Uterus (tissue), 4 donors: ENCODE data around the gene TK2. TPM values are rescaled to one million over a fixed set of nuclear protein-coding genes. Genes with fewer than 3 reads are reported as not detected.

Experiments
- DNase-seq, 2 donors: peaks; one replicate each; pipeline ENCODE4 v3.0.0-alpha.2; 2019 to 2020
- H3K27ac ChIP-seq, 2 donors: fragments of 200-600 bp; sonication (generic); 1 replicate in 1 of 2; 2 replicates in 1 of 2; pipeline ENCODE4 v1.5.1; 2016 to 2018
- H3K27me3 ChIP-seq, 2 donors: fragments of 200-600 bp; sonication (generic); one replicate each; pipeline ENCODE4 v1.5.1; 2018 to 2019; ENCODE audit warnings: control low read depth in 1 of 2
- H3K36me3 ChIP-seq, 2 donors: fragments of 200-600 bp; sonication (generic); one replicate each; pipeline ENCODE4 v1.5.1; 2019; ENCODE audit warnings: control low read depth in 1 of 2
- H3K4me1 ChIP-seq, 2 donors: fragments of 200-600 bp; sonication (generic); one replicate each; pipeline ENCODE4 v1.5.1; 2018 to 2019; ENCODE audit warnings: control low read depth in 1 of 2
- H3K4me3 ChIP-seq, 2 donors: fragments of 200-600 bp; sonication (generic); 1 replicate in 1 of 2; 2 replicates in 1 of 2; pipeline ENCODE4 v1.5.1; 2018 to 2019; ENCODE audit warnings: mild to moderate bottlenecking in 1 of 2
- H3K9me3 ChIP-seq, 2 donors: fragments of 200-600 bp; sonication (generic); one replicate each; pipeline ENCODE4 v1.5.1; 2019; ENCODE audit warnings: control low read depth in 1 of 2
- POLR2A ChIP-seq, 2 donors: fragments of 450-650 bp; IDR thresholded peaks; one replicate each; pipeline ENCODE4 v1.6.1; 2016; ENCODE audit warnings: antibody characterized with exemption in 2 of 2, mild to moderate bottlenecking in 1 of 2, moderate library complexity in 1 of 2
- intact Hi-C: fragments of 100-400 bp; cut with DNase I; formaldehyde crosslinking; loops from one replicate; pipeline ENCODE4 v1.15.1; 2023; ENCODE audit warnings: low total_unique reads
- total RNA-seq, 4 donors: library from RNA; depleted of rRNA in 3 of 4; stranded (reverse); fragments of >200 nt in 3 of 4; gene quantifications; one replicate each; pipeline versions ENCODE4 v1.1.0 to v1.2.4, GENCODE V29; 2014 to 2023
- TF ChIP-seq, protein P1 (sequence below), 4 experiments: fragments of 200-600 bp in 2 of 4; fragments of 450-650 bp in 2 of 4; sonication (generic) in 2 of 4; IDR thresholded peaks; one replicate each; pipeline ENCODE4 v1.5.1; 2016 to 2019; ENCODE audit warnings: antibody characterized with exemption in 4 of 4, mild to moderate bottlenecking in 2 of 4, moderate library complexity in 1 of 4
- donor health status: DM: yes; HTN: yes; CAD: no.

Gene TK2
- total RNA-seq, 4 donors from 2014 or later = 13.6 to 52.6 (median 39.2) TPM

DNA sequence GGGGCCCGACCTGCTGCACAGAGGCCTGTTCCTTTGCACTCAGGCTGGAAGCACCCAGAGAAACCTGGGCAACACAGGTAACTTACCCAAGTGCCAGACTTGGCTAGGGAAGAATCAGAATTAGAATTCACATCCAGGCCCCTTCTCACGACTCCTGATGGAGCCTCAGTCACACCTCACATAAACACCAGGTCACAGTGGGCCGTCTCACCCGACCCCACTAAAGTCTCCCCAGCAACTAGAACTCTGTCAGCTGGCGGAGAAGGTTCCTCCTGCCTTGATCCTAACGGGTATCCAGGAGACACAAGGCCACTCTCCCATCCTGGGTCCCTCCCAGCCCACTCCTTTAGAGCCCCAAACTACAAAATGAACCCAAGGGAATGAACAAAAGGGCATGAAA, 6.4 kb downstream of the TK2 start:
- H3K27ac ChIP-seq = no peak overlapping the region
- no peaks in the 10 kb centered on the region for H3K36me3 ChIP-seq
- no peak for DNase-seq
- H3K9me3 ChIP-seq = no peaks in the 10 kb centered on the region
- no peak for TF ChIP-seq POLR2A (IDR thresholded peaks at IDR 0.05)
- TF ChIP-seq, protein P1, sequence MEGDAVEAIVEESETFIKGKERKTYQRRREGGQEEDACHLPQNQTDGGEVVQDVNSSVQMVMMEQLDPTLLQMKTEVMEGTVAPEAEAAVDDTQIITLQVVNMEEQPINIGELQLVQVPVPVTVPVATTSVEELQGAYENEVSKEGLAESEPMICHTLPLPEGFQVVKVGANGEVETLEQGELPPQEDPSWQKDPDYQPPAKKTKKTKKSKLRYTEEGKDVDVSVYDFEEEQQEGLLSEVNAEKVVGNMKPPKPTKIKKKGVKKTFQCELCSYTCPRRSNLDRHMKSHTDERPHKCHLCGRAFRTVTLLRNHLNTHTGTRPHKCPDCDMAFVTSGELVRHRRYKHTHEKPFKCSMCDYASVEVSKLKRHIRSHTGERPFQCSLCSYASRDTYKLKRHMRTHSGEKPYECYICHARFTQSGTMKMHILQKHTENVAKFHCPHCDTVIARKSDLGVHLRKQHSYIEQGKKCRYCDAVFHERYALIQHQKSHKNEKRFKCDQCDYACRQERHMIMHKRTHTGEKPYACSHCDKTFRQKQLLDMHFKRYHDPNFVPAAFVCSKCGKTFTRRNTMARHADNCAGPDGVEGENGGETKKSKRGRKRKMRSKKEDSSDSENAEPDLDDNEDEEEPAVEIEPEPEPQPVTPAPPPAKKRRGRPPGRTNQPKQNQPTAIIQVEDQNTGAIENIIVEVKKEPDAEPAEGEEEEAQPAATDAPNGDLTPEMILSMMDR (IDR thresholded peaks at IDR 0.05) = no peak
- intact Hi-C loops = no loop called here
- H3K4me3 ChIP-seq = no peak overlapping the region
- no peaks in the 10 kb centered on the region for H3K4me1 ChIP-seq
- no peaks in the 10 kb centered on the region for H3K27me3 ChIP-seq

DNA sequence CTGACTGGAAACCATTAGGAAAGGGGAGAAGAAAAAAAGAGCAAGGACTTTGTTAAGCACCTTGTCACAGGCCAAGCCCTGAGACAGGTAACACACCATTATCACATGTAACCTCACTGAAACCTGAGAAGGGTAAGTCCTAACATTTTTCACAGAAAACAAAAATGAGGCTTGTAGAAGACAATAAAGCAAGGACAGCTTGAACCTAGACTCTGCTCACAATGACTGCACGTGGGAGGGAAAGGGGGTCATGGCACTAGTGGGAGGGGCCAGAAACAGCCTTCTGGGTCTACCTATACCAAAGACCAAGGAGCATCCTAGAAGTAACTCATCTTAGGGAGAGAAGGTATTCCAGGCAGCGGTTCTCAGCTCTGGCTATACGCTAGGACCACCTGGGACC, 7.5 kb downstream of the TK2 start:
- H3K27me3 ChIP-seq = no peaks in the 10 kb centered on the region
- no peaks in the 10 kb centered on the region for H3K36me3 ChIP-seq
- TF ChIP-seq POLR2A (IDR thresholded peaks at IDR 0.05) = no peak
- TF ChIP-seq, protein P1 (IDR thresholded peaks at IDR 0.05) = no peak
- DNase-seq = no peak
- H3K4me1 ChIP-seq = no peaks in the 10 kb centered on the region
- intact Hi-C loops = no loop called here
- no peak overlapping the region for H3K4me3 ChIP-seq
- H3K9me3 ChIP-seq = no peaks in the 10 kb centered on the region
- no peak overlapping the region for H3K27ac ChIP-seq

DNA sequence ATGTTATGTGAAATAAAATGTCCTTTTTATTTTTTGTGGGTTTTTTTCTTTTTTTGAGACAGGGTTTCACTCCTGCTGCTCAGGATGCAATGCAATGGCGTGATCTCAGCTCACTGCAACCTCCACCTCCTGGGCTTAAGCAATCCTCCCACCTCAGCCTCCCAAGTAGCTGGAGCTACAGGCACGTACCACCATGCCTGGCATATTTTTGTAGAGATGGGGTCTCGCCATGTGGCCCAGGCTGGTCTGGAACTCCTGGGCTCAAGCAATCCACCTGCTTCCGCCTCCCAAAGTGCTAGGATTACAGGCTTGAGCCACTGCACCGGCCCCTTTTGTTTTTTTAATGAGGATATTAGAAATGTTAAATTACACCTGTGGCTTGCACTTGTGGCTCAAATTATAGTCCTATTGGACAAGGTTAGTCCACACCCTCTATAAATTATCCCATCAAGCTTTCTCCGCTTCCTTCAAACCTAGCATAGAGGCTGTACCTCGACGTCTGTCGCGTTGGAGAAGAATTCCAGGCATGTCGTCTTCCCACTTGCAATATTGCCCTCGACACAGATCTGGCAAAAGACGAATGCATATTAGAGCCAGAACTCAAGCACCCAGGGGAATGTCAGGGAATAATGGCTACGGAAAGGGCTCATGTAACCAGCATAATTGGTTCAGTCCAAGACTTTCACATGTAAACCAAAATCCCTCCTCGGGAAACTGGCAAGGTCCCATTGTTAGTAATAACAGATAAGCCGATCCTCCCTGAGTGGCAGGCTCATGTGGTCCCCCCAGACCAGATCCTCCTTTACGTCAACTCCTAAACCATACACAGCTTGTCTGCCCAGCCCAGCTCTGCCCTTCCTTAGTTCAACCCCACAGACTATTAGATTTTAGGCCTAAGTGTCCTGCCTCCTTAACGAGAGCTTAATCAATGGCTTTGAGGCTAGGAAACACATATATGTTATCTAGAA, 8.2 kb downstream of the TK2 start:
- TF ChIP-seq, protein P1 (IDR thresholded peaks at IDR 0.05) = no peak
- no peak for TF ChIP-seq POLR2A (IDR thresholded peaks at IDR 0.05)
- intact Hi-C loops = no loop called here
- no peak for DNase-seq
- Histone ChIP-seq H3K27me3 (no peaks in the 10 kb centered on the region), H3K9me3 (no peaks in the 10 kb centered on the region), H3K27ac (no peak overlapping the region), H3K36me3 (no peaks in the 10 kb centered on the region), H3K4me3 (no peak overlapping the region), H3K4me1 (no peaks in the 10 kb centered on the region)

DNA sequence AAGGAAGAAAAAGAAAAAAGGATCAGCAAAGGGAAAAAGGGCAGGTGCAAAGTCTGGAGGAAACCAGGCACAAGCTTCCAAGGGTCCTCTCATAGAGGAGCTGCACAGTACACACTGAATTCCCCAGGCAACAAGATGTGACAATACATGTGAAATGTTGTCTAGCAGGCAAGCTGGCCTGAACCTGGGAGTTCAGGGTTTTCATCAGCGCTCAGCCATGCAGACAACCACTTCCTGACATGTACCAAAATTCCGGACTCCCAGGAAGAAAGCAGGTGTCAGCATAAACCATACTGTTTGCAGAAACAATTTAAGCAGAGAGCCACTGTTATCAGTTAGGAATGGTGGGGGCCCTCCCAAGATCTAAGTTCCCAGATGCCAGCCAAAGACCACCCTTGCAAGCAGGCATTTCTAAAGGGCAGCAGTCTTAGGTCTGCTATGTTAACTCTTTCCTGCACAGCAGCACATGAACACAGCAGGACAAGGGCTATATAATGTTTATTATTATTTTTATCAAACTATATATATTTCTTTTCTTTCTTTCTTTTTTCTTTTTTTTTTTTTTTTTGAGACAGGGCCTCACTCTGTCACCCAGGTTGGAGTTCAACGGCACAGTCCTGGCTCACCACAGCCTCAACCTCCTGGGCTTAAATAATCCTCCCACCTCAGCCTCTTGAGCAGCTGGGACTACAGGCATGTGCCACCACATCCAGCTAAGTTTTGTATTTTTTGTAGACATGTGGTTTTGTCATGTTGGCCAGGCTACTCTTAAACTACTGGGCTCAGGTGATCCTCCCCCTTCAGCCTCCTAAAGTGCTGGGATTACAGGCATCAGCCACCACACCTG, 10.1 kb downstream of the TK2 start:
- Histone ChIP-seq H3K4me1 (no peaks in the 10 kb centered on the region), H3K27ac (no peak overlapping the region), H3K36me3 (no peaks in the 10 kb centered on the region), H3K9me3 (no peaks in the 10 kb centered on the region), H3K4me3 (no peak overlapping the region), H3K27me3 (no peaks in the 10 kb centered on the region)
- TF ChIP-seq, protein P1 (IDR thresholded peaks at IDR 0.05) = no peak
- no peak for TF ChIP-seq POLR2A (IDR thresholded peaks at IDR 0.05)
- no peak for DNase-seq
- intact Hi-C loops = no loop called here

DNA sequence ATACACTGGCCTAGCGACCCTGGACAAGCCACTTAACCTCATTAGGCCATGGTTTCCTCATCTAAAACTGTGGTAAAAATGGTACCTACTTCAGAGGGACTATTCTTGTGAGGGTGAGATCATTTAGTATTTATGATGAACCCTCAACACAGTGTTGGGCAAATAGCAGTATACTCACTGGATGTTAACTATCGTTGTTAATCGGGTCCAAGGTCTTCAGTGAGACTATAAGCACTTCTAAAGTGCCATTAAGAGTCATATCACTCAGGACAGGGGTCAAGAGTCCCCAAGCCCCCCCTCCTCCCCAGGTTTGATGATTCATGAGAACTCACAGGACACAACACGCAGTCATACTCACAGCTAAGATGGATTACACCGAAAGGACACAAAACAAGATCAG, 11.0 kb downstream of the TK2 start:
- no peak for DNase-seq
- intact Hi-C loops = no loop called here
- Histone ChIP-seq H3K9me3 (no peaks in the 10 kb centered on the region), H3K27ac (no peak overlapping the region), H3K27me3 (no peaks in the 10 kb centered on the region), H3K4me3 (no peak overlapping the region), H3K36me3 (no peaks in the 10 kb centered on the region), H3K4me1 (no peaks in the 10 kb centered on the region)
- TF ChIP-seq POLR2A (IDR thresholded peaks at IDR 0.05) = no peak
- TF ChIP-seq, protein P1 (IDR thresholded peaks at IDR 0.05) = no peak
